Cardiac fibroblast (primary cell): Measurements from ENCODE around the gene SF3B2.
A peak's percentile ranks its signal among the peaks of the same experiment; 100 is the strongest.

Experiments used
- DNase-seq, 2 donors: peaks; one replicate each; pipeline versions ENCODE4 v3.0.0 to v3.0.0-alpha.2; 2010; ENCODE audit warnings: low read depth in 2 of 2
- H3K4me3 ChIP-seq, 2 donors: replicated peaks in 1 of 2; 1 replicate in 1 of 2; 2 replicates in 1 of 2; pipeline ENCODE4 v1.5.1; 2011; ENCODE audit warnings: low read depth in 2 of 2, low read length in 2 of 2, mild to moderate bottlenecking in 2 of 2, moderate library complexity in 1 of 2
- TF ChIP-seq, protein P1 (sequence below): IDR thresholded peaks from one replicate; pipeline ENCODE4 v1.5.1; 2011; ENCODE audit warnings: low read depth, mild to moderate bottlenecking, low read length, inconsistent platforms

SF3B2 gene

GRCh38 chr11:66100272-66101065 is 48.3 kb downstream of the SF3B2 start:
- TF ChIP-seq, protein P1, sequence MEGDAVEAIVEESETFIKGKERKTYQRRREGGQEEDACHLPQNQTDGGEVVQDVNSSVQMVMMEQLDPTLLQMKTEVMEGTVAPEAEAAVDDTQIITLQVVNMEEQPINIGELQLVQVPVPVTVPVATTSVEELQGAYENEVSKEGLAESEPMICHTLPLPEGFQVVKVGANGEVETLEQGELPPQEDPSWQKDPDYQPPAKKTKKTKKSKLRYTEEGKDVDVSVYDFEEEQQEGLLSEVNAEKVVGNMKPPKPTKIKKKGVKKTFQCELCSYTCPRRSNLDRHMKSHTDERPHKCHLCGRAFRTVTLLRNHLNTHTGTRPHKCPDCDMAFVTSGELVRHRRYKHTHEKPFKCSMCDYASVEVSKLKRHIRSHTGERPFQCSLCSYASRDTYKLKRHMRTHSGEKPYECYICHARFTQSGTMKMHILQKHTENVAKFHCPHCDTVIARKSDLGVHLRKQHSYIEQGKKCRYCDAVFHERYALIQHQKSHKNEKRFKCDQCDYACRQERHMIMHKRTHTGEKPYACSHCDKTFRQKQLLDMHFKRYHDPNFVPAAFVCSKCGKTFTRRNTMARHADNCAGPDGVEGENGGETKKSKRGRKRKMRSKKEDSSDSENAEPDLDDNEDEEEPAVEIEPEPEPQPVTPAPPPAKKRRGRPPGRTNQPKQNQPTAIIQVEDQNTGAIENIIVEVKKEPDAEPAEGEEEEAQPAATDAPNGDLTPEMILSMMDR: no peak
- no peak overlapping the region for H3K4me3 ChIP-seq
- DNase-seq: peak in 1 of 2 donors; percentile 19

- no peak overlapping the region for H3K4me3 ChIP-seq
- DNase-seq: no peak
- TF ChIP-seq, protein P1: no peak
These were observed 48.9 kb downstream of the SF3B2 start for GRCh38 chr11:66101066-66101464.

- no peak for DNase-seq
- H3K4me3 ChIP-seq: no peak overlapping the region
- TF ChIP-seq, protein P1: no peak
These were observed 52.0 kb downstream of the SF3B2 start for GRCh38 chr11:66104057-66104638.

- peak in 1 of 2 donors; percentile 43 for DNase-seq
- H3K4me3 ChIP-seq: no peak overlapping the region
- TF ChIP-seq, protein P1: no peak
These were observed 54.8 kb downstream of the SF3B2 start for GRCh38 chr11:66106786-66107599.

DNA sequence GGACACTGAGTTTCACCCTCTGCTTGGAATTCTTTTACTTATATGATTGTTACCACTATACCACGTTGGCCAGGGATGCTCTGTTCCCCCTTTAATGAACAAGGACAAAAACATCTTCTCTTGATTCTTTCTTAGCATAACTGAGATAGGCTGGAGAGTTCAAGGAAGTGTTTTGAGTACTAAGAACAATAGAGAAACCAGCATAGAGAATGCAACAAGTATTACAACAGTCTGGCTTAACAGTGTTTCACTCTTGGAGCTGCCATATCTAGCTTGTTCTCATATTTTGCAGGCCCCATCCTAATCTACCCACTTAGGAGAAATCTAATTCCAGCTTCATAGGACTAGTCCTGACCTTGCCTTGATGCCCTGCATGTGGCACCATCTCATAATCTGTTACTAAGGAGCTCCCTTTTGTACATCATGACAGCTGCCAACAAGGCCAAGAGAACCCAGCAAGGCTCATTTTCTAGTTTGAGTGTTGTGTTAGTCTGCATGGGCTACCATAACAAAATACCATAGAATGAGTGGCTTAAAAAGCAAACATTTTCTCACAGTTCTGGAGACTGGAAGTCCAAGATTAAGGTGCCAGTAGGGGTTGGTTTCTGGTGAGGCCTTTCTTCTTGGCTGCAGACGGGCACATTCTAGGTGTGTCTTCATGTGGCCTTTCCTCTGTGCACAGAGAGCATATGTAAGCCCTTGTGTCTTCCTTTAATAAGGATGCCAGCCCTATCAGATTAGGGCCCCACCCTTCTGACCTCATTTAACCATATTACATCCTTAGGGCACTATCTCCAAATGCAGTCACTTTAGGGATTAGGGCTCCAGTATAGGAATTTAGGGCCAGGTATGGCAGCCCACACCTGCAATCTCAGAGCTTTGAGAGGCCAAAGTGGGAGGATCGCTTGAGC is 55.7 kb downstream of the SF3B2 start:
- DNase-seq: peak; percentile 30 to 41

More for the DNA sequence above, 55.7 kb downstream of the SF3B2 start:
- TF ChIP-seq, protein P1: no peak
- H3K4me3 ChIP-seq: no peak overlapping the region
